ENCODE measurements around the gene RPE.
A peak's percentile ranks its signal among the peaks of the same experiment; 100 is the strongest.

RPE gene

GRCh38 chr2:210002158-210003157, at the start of gene RPE:
Gene RPE, plus strand, starts transcription at chr2:210002638. Its CDS starts 24 bp downstream, at chr2:210002662.
- peak; percentile 85 to 95 for DNase-seq

GRCh38 chr2:209956271-209956670, 46.2 kb upstream of the RPE start:
- no peak for DNase-seq

- DNase-seq: no peak
These were observed 44.4 kb upstream of the RPE start for GRCh38 chr2:209958016-209958415.

- DNase-seq: no peak
These were observed 42.4 kb upstream of the RPE start for GRCh38 chr2:209960045-209960444.

- peak; percentile 55 to 70 for DNase-seq
These were observed 41.5 kb upstream of the RPE start for GRCh38 chr2:209960676-209961630.

GRCh38 chr2:209965723-209966122, 36.7 kb upstream of the RPE start:
- DNase-seq: no peak

GRCh38 chr2:209969692-209970091, 32.7 kb upstream of the RPE start:
- no peak for DNase-seq

- DNase-seq: no peak
These were observed 32.2 kb upstream of the RPE start for GRCh38 chr2:209970271-209970670.

GRCh38 chr2:209970711-209971110, 31.7 kb upstream of the RPE start:
- no peak for DNase-seq

GRCh38 chr2:209973328-209973727, 29.1 kb upstream of the RPE start:
- DNase-seq: no peak

GRCh38 chr2:209974576-209974975, 27.9 kb upstream of the RPE start:
- no peak for DNase-seq

GRCh38 chr2:209976698-209977385, 25.6 kb upstream of the RPE start:
- no peak for DNase-seq

- DNase-seq: peak; percentile 12 to 14
These were observed 24.8 kb upstream of the RPE start for GRCh38 chr2:209977386-209978239.

- no peak for DNase-seq
These were observed 18.1 kb upstream of the RPE start for GRCh38 chr2:209984291-209984690.

GRCh38 chr2:209985874-209986273, 16.6 kb upstream of the RPE start:
- no peak for DNase-seq

- DNase-seq: no peak
These were observed 16.0 kb upstream of the RPE start for GRCh38 chr2:209986415-209986814.

GRCh38 chr2:209988010-209988409, 14.4 kb upstream of the RPE start:
- no peak for DNase-seq

- DNase-seq: no peak
These were observed 11.6 kb upstream of the RPE start for GRCh38 chr2:209990838-209991237.

- no peak for DNase-seq
These were observed 8.5 kb upstream of the RPE start for GRCh38 chr2:209993968-209994367.

GRCh38 chr2:209998596-209998995, 3.8 kb upstream of the RPE start:
- no peak for DNase-seq

- DNase-seq: no peak
These were observed 1.7 kb upstream of the RPE start for GRCh38 chr2:210000464-210001324.
